Stimulated activated CD8-positive, alpha-beta memory T cell treated with anti-CD3 and anti-CD28 coated beads, Interleukin-12 subunit alpha, Interleukin-12 subunit beta, amount 100 ng/mL, for 1 hour (primary cell): ENCODE measurements around the gene CENPE.
"Not testable (repeated sequence)": the region's sequence is repeated elsewhere in the genome, so short reads cannot be mapped to it uniquely, and the experiment has no call there.

Experiments used
- DNase-seq: peaks from one replicate; pipeline ENCODE4 v3.0.0-alpha.2; 2020; ENCODE audit warnings: low read depth

CENPE gene, protein sequence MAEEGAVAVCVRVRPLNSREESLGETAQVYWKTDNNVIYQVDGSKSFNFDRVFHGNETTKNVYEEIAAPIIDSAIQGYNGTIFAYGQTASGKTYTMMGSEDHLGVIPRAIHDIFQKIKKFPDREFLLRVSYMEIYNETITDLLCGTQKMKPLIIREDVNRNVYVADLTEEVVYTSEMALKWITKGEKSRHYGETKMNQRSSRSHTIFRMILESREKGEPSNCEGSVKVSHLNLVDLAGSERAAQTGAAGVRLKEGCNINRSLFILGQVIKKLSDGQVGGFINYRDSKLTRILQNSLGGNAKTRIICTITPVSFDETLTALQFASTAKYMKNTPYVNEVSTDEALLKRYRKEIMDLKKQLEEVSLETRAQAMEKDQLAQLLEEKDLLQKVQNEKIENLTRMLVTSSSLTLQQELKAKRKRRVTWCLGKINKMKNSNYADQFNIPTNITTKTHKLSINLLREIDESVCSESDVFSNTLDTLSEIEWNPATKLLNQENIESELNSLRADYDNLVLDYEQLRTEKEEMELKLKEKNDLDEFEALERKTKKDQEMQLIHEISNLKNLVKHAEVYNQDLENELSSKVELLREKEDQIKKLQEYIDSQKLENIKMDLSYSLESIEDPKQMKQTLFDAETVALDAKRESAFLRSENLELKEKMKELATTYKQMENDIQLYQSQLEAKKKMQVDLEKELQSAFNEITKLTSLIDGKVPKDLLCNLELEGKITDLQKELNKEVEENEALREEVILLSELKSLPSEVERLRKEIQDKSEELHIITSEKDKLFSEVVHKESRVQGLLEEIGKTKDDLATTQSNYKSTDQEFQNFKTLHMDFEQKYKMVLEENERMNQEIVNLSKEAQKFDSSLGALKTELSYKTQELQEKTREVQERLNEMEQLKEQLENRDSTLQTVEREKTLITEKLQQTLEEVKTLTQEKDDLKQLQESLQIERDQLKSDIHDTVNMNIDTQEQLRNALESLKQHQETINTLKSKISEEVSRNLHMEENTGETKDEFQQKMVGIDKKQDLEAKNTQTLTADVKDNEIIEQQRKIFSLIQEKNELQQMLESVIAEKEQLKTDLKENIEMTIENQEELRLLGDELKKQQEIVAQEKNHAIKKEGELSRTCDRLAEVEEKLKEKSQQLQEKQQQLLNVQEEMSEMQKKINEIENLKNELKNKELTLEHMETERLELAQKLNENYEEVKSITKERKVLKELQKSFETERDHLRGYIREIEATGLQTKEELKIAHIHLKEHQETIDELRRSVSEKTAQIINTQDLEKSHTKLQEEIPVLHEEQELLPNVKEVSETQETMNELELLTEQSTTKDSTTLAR (N-terminal part only)

DNA sequence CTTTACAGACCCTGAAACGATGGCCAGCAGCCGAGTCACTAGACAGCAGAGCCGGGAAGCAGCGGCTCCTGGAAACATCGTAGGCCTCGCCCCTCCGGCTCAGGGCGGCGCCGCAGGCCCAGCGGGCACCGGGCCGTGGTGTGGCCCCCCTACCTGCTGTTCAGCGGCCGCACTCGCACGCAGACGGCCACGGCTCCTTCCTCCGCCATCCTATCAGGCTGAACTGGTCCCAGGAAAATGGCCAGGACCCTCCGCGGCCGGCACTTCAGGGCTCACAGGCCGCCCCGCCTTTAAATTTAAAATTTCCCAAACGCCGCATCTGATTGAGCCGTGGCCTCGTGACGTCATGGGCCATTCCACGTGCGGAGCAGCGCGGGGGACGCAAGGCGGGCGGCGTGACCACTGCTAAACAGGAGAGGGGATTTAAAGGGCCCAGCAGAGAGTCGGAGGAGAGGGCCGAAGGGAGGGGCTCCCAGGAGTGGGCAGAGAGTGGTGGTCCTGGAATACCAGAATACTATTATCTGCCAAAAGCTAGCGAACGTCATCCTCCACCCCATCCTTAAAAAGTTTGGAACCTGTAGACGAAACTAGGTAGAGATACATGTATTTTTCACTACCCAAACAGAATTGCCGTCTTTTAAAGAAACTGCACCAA is at the start of gene CENPE:
CENPE (minus strand) TSS at position 233 of the 655 bp plus-strand sequence; CDS start at position 209, 24 bp downstream.
- peak; percentile 70 for DNase-seq

DNA sequence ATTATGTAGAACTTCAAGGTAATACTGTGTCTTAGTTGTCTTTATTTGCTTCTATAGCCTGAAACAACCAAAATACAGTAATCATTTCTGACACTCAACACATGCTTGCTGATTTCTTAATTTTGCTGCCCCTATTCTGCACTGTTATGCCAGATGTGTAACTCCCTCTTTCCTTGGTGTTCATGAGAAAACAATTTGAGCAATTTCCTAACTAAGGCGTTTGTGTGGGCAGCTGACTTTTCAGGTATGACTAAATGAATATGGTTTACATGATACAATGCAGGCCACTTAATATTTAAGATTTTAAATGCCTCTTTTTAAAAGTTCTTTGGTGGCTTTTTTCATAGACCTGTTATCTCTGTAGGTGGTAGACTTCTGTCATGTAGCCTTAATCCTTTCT is 46.1 kb upstream of the CENPE start:
- DNase-seq = no peak

DNA sequence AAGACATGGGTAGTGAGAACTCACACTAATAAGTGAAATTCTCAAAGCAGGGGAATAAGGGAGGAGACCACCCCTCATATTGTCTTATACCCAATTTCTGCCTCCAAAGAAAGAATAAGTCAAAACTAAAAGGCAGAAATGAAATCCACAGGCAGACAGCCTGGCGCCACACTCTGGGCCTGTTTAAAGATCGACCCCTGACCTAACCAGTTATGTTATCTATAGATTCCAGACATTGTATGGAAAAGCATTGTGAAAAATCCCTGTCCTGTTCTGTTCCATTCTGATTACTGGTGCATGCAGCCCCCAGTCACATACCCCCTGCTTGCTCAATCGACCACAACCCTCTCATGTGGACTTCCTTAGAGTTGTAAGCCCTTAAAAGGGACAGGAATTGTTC is 32.8 kb upstream of the CENPE start:
- DNase-seq = not testable (repeated sequence)

DNA sequence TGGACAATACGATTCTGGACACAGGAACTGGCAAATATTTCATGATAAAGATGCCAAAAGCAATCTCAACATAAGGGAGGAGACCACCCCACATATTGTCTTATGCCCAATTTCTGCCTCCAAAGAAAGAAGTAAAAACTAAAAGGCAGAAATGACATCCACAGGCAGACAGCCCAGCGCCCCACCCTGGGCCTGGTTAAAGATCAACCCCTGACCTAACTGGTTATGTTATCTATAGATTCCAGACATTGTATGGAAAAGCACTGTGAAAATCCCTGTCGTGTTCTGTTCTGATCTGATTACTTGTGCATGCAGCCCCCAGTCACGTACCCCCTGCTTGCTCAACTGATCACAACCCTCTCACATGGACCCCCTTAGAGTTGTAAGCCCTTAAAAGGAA is 25.4 kb upstream of the CENPE start:
- DNase-seq = not testable (repeated sequence)

DNA sequence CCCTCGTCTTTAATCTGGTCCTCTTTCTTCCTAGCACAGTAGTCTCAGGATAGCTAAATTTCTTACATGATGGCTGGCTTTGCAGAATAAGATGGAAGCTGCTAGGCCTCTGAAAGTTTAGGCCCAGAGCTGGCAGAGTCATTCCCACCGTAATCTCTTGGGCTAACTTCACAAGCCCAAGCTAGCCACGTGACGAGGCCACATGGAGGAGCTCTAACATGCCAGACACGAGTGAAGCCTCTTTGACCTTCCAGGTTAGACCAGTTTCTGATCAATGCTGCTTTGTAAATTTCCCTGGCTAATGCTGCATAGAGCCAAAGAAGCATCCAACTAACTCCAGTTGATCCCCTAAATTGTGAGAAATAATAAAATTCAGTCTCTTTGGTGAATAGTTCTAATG is 9.5 kb upstream of the CENPE start:
- DNase-seq = no peak

DNA sequence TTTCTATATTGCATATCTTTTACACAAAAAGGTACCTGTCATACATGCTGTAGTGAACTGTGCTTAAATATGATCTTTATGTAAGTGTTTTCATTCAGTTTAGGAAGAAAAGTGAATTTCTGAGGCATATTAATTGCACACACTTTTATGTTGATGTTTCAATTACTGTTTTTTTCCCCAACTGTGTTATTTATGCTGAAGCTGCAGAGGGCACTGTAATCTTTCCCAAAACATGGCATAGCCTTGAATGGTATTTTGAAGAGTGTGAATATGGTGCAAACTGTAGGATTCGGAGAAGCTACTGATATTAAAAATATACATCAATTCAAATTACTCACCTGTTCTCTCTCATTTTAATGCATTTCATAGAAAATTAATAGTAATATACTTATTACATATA is 6.0 kb upstream of the CENPE start:
- DNase-seq = no peak

DNA sequence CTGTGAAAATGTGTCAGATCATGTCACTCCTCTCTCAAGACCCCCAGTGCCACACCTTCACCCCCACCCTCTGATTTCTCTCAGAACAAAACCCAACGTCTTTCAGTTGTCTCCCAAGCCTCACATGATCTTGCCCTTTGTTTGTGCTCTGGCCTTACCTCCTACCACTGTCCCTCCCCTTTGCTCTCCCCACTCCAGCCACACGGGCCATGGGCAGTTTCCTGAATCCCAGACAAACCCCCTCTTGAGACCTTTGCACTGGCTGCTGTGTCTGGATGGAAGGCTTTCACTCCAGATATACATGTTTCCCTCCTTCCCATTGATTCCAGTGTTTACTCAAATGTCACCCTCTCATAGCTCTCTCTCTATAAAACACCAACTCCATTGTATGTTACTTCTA is 3.6 kb upstream of the CENPE start:
- DNase-seq = no peak

DNA sequence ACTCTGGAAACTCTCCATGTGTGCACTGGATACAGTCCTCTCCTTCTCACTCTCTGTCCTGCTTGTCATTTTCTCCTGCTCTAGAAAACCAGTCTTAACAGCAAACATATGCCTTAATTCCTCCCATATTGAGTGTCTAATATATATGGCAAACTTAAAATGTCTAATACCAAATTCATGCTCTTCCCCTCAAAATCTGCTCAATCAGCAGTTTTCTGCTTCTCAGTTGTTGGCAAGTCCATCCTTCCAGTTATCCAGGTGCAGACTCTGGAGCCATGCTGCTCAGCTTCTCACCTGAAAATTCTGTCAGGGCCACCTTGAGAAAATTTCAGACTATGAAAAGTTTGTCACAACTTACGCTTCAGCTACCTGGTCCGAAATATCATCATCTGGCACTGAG is 3.1 kb upstream of the CENPE start:
- no peak for DNase-seq

DNA sequence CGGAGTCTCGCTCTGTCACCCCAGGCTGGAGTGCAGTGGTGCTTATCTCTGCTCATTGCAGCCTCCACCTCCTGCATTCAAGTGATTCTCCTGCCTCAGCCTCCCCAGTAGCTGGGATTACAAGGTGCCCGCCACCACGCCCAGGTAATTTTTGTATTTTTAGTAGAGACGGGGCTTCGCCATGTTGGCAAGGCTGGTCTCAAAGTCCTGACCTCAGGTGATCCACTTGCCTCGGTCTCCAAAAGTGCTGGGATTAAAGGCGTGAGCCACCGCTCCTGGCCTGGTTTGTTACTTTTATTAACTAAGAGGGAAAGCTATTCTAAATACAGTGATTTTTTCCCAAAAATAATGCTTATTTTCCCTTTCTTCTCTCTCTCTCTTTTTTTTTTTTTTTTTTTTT is 866 bp upstream of the CENPE start:
- no peak for DNase-seq

DNA sequence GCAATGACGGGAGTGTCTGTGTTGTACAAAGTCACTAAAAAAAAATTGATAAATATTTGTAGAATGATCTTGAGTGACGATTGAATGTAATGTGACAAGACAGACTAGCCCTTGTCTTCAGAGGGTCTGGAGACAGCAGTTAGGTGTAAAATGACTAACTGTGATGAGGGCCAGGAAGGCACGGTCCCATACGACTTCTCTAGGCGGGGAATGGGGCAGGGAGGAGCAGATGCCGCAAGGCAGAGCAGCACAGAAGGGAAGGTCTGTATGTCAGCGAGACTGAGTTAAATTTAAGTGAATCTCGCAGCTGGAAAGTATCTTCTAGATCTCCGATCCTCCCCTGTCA is 405 bp downstream of the CENPE start:
- DNase-seq = no peak

DNA sequence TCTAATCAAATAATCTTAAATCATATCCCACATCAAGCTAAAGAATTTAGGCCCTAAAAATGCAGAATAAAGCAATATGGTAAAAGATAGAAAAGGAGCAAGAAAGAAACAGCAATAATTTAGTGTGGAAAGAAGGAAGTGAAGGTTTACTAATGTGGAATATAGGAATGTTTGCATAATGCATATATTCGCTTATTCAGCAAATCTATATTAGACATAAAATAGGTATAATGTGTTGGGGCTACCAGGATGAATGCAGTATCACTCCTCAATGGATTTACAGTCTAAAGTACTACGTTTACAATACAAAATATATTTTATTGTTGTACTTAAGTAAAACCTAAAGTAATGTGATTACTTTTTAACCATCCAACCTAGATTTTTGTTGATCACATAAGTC is 4.7 kb downstream of the CENPE start:
- no peak for DNase-seq

DNA sequence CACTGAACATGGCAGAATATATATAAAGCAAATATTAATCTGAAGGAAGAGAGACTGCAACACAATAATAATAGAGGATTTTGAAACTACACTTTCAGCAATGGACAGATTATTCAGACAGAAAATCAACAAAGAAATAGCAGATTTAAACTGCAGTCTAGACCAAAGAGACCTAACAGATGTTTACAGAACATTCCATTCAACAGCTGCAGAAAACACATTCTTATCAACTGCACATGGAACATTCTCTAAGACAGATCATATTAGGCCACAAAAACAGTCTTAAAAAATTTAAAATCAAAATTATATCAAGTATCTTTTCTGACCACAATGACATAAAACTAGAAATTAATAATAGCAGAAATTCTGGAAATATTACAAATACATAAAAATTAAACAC is 27.1 kb downstream of the CENPE start:
- no peak for DNase-seq

DNA sequence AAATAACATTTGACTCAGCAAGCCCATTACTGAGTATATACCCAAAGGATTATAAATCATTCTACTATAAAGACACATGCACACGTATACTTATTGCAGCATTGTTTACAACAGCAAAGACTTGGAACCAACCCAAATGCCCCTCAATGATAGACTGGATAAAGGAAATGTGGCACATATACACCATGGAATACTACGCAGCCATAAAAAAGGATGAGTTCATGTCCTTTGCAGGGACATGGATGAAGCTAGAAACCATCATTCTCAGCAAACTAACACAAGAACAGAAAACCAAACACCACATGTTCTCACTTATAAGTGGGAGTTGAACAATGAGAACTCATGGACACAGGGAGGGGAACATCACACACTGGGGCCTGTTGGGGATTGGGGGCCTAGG is 28.4 kb downstream of the CENPE start:
- DNase-seq = not testable (repeated sequence)

DNA sequence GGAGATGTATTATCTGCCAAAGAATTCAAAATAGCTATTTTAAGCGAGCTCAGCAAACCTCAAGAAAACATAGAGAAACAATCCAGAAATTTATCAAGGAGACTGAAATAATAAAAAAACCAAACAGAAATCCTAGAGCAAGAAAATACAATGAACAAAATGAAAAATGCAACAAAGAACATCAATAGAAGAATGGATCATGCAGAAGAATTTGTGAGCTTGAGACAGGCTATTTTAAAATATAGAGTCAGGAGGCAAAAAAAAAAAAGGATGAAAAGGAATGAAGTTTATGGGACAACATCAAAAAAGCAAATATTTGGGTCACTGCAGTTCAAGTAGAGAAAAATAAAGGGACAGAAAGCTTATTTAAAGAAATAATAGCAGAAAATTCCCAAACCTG is 29.1 kb downstream of the CENPE start:
- DNase-seq = no peak

DNA sequence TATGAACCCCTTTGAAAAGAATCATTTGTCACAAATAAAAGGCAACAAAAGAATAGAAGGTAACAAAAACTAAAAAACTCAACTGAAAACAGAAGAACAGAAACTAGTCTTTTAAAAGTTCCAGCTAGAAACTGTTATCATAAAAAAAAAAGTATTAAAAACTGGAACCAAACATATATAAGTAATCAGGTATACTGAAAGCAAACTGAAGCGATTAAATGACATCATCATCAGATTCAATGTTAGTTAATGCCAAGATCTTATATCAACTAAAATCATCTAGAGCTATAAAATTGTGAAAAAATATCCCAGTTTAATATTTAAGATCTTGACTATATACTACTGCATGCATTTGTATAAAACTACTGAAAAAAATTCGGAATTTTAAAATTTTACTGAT is 36.0 kb downstream of the CENPE start:
- no peak for DNase-seq

DNA sequence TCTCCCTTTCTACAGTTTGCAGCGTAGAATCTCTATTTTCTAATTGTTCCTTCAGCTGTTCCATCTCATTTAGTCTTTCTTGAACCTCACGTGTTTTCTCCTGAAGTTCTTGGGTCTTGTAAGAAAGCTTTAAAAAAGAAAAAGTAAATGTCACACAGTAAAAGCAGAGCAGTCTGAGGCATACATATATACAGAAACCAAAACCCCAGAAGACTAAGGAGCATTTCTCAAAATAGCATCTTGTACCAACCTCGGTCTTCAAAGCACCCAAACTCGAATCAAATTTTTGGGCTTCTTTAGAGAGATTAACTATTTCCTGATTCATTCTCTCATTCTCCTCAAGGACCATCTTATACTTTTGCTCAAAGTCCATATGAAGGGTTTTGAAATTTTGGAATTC is 39.4 kb downstream of the CENPE start:
- DNase-seq = no peak

DNA sequence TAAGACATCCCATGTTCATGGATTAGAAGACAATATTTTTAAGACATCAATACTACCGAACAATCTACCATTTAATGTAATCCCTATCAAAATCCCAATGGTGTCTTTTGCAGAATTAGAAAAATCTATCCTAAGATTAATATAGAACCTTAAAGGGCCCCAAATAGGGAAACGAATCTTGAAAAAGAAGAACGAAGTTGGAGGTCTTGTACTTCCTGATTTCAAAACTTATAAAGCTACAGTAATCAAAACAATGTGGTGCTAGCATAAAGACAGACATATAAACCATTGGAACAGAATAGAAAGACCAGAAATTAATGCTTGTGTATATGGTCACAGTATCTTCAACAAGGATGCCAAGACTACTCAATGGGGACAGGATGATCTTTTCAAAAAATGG is 42.0 kb downstream of the CENPE start:
- DNase-seq = no peak

DNA sequence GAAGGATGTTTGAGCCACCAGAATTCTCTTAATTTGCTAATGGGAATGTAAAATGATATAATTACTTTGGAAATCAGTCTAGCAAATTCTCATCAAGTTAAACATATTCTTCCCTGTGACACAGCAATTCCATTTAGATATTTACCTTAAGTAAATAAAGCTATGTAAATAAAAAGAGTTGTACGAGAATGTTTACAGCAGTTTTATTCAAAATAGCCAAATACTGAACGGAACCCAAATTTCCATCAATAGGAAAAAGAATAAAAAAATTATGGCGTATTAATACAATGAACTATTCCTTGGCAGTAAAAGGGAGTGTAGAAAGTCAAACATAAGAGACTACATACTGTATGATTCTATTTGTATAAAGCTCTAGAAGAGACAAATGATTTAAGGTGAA is 45.8 kb downstream of the CENPE start:
- no peak for DNase-seq

DNA sequence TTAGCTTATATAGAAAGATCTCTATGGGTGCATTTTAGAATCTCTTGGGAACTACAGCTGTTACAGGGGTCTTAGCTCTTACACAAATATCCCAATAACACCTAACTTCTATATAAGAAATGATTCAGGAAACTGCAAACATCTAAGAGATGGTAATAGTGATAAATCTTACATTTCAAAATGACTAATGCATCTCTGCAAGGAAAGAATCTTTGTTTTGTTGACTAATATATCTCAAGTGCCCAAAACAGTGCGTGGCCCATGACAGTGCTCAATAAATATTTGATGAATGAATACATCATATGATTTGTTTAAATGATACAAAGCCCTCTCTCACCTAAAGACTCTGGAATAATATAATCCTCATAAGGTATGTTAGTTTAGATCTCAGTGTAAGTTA is 47.5 kb downstream of the CENPE start:
- no peak for DNase-seq

DNA sequence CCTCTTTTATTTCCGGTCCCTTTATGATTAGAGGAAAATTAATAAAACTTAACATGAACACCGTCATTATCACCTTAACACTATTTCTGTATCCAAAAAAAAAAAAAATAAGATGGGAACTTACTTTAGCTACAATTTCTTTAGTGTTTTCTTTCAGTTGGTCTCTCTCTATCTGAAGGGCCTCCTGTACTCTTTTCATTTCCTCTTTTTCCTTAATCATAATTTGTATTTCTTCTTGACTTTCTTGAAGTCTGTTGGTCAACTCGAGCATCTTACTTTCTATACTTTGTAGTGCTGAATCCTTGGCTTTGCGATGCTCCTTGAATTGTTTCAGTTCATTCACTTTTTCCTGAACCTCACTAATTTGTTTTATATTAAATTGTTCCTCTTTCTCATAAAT is 53.2 kb downstream of the CENPE start:
- no peak for DNase-seq

DNA sequence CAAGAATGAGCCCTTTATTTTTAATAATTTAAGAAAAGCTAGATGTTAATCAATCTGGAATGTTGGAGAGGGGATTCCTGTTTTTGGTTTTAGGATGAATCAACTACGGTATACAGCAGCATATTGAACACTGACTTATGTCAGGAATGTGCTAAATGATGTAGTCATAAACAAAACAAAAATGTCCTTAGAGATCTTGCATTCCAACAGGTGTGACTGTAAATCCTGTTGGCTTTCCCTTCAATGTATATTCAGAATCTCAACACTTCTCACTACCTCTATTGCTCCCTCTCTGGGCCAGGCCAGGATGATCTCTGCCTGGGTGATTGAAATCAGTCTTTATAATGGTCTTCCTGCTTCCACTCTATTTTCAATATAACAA is 60.7 kb downstream of the CENPE start:
- no peak for DNase-seq
